Right renal cortex interstitium (tissue), 3 donors: ENCODE measurements around the gene C14orf180. TPM values are rescaled to one million over a fixed set of nuclear protein-coding genes. Genes with fewer than 3 reads are reported as not detected.

Experiments
- DNase-seq, 3 donors: peaks; one replicate each; pipeline ENCODE4 v3.0.0-alpha.2; 2013; ENCODE audit warnings: low read depth in 3 of 3, low spot score in 2 of 3
- polyA plus RNA-seq, 3 donors: library from polyadenylated mRNA; unstranded; fragments of 120-200 nt; gene quantifications; one replicate each; pipeline ENCODE4 v1.2.1, GENCODE V29; 2013; ENCODE audit not compliant: insufficient read length in 3 of 3

C14orf180 gene
- polyA plus RNA-seq, 3 donors = 0.07 to 0.11 TPM; not detected in 1

DNA sequence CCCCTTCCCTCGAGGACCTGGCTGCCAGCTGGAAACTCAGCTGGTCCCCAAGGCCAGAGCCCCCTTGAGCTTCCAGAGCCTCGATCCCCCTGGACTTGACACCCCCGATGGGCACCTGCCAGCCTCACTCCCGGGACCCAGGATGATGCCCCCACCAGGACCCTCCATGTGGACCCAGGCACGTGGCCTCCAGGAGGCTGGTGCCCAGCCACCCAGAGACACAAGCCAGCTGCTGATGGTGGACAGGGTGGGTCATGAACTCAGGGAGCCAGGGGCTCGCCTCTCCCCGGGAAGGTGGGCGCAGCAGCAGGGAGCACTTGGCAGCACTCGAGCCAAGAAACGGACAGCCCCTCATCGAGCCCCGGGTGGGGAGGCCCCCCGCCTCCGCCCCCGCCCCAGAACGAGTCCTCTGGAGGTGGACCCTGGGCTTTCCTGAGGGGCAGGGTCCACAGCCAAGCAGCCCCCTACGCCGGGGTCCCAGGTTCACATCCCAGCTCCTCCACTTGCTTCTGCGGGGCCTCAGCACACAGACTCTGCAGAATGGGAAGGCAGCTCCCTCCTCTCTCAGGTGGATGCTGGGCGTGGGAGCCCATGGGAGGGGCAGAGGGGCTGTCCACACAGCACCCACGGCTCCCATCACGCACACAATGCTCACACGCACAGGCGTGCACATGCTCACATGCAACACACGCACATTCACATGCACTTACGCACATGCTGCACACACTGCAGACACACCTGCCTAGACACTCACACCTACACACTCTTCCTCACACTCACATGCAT lies 12.1 kb downstream of the C14orf180 start:
- no peak for DNase-seq

DNA sequence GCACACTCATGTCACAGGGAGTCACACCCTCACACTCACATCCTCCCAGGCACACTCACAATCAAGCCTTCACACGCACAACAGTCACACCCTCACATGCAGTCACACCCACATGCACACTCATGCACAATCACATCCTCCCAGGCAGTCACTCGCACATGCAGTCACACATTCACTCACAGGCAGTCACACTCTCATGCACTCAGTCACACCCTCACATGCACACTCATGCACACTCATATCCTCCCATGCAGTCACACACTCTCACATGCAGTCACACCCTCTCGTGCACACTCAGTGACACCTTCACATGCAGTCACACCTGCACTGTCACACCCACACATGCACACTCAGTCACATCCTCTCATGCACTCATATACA lies 12.7 kb downstream of the C14orf180 start:
- DNase-seq = no peak

DNA sequence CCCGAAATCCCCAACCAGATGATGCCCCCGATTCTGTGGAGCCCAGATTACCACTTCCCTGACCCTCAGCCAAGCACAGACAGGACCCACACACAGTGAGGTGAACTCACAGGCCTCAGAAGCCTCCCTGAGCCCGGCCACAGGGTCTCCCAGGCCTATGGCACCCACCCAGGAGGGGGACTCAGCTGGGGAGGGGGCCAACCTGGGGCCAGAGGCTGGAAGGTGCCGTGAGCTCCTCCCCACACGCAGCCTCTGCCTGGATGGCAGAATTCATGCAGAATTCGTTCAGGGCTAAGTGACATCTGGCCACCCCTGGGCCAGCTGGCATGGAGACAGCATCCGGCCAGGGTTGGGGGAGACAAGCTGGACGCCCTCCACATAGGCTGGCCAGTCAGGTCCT lies 13.2 kb downstream of the C14orf180 start:
- DNase-seq = no peak

DNA sequence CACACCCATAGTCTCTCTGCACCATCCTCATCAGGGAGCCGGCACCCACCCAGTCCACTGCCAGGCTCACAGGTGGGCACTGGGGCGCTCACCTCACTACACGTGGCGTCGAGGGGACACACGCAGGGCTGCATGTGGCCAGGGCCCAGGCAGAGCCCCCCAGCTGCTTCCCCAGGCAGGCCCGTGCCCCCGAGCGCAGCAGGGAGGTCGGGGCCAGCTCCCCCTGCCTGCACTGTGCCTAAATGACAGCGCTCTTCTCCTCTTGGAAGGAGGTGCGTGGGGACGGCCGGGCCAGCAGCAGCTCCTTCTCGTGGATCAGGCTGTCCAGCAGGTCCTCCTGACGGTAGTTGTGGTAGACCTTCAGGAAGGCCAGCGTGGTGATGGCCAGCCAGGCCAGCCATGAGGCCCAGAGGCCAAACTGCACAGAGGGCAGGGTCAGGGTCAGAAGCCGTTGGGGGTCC lies 13.7 kb downstream of the C14orf180 start:
- no peak for DNase-seq

DNA sequence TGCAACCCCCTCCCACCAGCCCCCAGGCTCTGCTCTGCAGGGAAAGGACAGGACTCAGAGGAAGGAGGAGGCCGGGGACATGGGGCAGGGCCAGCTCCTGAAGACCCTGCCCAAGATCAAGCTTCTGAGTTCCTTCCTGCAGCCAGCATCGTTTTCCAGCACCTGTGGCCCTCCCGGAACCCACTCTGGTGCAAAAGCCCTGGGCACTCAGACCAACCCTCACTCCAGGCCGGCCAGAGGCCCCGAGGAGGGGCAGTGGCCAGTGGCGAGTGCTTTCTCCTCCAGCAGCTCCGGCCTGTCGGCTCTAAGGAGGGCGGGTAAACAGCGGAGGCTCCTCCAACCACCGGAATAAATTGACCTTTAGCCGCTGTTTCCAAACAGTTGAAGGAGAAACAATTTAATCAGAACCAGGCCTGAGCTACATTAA lies 14.2 kb downstream of the C14orf180 start:
- no peak for DNase-seq

DNA sequence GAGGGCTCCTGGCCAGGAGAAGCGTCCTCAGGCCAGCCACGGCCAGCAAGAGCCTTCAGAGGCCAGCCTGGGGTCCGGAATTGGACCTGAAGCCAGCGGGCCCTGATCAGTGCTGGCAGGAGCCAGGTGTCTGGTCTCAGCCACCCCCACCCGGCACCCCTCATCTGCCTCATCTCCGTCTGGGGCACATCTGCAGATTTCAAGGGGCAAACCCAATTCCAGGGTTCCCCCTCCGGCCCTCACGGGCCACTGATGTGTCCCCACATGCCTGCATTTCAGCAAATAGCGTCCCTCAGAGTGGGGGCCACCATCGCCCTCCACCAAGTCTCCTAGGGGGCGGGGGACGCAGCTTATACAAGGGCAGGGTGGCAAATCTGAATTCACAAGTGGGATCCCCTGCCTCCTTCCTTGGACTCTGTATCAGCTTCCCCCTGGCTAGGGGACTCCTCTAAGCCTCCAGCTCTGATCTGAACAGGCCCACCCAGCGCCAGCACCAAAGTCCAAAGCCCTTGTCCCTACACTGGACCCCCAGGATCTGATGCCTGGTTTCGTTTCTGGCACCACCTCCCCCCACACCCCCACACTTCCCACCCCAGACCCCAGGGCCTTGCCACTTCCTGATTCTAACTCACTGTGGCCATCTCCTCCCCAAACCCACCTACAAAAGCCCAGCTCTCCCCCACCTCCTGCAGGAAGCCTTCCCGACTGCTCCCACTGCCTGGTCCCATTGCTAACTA lies 14.9 kb downstream of the C14orf180 start:
- no peak for DNase-seq

DNA sequence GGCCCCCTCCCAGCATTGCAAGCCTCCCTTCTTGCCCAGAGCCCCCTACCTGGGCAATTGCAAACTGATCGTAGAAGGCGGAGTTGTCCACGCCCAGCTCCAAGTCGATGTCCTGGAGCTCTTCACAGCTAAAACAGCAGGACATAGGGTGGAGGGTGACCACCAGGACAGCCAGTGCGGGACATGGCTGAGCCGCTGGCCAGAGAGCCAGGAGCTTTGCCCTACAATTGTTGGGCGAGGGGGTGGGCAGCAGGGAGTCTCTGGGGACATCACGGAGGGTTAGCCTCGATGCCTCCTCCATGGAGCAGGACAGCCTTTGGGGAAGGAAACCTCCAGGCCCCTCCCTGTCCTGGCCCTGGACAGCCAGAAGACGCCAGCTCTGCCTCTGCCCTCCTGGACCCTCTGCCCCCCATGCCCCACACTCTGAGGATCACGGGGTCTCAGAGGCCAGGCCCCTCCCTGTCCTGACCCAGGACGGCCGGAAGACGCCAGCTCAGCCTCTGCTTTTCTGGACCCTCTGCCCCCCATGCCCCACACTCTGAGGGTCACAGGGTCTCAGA lies 15.6 kb downstream of the C14orf180 start:
- no peak for DNase-seq

DNA sequence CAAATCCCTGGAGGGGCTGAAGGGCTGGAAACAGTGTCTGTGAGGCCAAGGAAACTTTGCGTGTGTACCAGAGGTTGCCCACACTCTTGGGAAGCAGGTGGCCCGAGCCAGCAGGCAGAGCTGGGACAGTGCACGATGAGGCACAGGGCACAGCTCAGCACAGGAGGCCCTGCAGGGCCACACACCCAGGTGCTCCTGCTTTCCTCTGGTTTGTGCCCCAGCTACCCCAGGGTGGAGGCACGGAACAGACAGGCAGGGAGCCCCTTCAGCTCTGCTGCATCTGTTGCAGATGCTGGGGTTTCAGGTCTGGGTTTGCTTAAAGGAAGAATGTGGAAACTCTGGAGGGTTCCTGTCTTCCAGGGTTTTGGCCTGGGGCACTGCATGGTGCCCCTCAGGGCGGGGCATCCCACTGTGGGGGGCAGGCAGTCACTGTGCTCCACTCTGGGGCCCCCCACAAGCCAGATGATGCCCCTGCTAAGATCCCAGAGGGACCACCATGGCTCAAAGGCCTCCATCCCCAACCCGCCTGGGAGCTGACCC lies 16.4 kb downstream of the C14orf180 start:
- no peak for DNase-seq

DNA sequence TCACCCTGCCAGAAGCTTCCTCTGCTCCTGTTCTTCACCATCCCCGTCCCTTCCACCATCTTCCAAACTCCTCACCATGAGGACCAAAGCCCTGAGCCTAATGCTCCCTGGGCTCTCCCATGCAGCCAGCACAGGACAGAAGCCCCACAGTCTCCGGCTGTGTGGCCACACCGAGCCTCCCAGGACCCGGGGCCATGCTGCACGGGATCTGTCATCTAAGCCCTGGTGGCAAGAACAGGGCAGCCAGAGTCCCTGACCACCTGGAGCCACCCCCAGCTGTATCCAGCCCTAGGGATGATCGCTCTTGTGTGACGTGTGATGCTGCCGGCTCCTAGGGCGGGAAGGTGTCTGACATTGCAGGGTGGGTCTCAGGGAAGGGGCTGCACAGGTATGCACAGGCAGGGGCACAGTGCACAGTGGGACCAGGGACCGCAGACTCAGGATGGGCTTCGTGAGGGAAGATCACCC lies 16.9 kb downstream of the C14orf180 start:
- DNase-seq = no peak

DNA sequence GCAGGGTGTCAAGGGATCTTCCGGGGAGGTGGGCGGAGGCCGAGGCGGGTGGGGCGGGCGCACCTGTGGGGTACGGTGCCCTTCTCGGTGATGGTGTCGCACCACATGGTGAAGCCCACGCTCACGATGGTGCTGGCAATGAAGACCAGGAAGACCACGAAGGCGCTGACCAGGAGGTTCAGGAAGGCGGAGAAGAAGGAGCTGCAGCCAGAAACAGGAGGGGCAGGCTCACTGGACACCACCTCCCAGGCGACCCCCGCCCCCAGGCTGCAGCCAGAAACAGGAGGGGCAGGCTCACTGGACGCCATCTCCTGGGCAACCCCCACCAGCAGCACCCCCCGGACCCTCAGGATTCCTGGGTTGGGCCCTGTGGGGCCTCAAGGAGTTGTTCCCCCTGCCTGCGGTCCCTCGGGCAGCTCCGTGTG lies 17.4 kb downstream of the C14orf180 start:
- DNase-seq = no peak

DNA sequence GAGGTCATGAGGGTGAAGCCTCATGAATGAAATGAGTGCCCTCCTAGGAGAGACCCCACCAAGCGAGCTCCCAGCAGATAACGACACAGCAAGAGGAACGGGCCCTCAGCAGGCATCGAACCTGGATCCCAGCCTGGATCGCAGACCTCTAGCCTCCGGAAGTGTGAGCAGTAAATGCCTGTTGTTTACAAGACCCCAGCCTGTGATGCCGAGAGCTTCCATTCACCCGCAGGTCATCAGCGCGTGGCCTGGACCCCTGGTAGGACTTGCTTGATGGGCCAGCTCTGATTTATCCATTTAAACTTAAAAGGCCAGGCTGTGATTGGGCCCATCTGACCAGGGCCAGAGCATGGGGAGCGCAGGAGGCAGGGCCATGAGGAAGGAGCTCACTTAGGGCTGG lies 18.0 kb downstream of the C14orf180 start:
- DNase-seq = no peak

DNA sequence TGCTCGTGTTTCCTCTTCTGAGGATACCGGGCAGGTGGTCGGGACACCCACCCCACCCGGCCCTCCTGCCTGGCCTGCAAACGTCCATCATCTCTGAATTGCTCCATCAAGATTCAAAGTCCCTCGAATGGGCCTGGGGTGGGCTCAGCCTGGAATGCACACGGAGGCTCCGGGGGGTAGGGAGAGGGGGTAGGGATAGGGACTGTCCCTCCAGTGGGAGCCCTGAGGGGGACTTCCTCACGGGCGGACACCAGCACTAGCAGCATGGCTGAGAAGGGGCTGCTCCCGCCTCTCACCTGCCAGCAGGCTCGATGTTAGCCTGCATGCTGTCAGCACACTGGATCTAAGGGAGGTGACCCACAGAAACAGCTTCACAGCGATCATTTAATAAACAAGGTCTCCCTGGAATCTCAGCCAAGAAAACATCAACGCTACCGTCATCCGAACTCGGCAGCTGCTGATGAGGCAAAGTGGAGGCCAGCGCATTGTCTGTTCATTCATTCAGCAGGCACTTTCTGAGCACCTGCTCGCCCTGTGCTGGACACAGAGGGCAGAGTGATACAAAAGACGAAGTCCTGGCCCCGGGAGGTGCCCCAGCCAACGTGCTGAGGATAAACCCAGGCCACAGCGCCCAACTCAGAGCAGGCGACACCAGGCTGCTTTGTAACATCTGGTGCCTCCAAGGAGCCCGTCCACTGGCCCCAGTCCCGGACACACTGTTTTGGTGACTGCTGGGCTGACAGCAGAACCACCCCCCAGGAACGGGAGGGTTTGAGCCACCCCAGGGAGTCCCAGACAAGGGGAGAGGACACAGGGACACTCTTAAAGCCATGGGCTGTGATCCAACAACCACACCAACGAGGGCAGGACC lies 18.7 kb downstream of the C14orf180 start:
- DNase-seq = no peak

DNA sequence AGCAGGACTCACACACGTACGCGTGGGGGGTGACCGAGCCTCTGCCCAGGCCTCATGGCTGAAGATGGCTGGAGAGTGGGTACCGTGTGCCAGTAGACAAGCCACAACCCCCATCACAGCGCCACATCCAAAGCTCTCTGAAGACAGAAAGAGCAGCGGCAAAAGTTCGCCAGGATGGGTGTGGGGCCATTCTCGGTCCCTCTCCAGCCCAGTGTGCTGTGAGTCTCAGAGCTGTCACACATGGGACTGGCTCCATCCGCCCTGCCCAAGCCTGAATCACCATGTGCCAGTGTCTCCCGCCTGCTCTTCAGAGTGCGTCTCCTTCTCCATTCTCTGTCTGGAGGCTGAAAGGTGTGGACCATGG lies 19.3 kb downstream of the C14orf180 start:
- DNase-seq = no peak

DNA sequence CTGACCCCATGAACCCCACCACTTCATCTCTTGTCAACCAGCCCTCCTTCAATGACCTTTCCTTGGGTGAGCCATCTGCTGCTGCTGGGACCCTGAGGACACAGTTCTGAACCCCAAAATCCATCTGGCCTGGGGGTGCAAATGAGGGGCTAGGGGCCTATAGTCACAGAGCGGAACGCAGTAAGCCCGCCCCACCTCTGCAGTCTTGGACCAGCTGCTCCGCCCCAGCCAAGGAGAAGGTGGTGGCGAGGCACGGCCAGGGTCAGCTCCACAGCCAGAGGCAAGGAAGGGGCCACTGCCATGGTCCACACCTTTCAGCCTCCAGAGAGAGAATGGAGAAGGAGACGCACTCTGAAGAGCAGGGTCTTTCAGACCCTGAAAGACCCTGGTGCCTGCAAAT lies 19.9 kb downstream of the C14orf180 start:
- DNase-seq = no peak

DNA sequence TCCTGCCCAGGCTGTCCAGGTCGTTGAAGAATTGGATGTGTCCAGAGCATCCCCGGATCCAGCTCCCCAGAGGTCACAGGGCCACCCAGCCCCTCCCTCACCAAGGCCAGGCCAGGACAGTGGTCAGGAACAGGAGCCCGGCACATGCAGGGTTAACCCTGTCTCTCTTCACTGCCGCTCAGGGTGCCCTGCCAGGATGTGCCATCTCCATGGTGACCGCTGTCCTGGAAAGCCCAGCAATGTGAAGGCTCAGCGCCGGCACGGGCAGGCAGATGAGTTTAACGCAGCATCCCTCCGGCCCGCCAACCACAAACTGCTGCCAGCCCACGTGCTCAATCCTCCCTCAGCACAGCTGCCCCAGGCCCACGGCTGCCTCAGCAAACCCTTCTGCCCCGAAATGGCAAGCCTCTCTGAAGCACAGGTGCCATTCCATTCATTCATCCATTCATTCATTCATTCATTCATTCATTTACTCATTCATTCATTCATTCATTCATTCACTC lies 20.6 kb downstream of the C14orf180 start:
- no peak for DNase-seq

DNA sequence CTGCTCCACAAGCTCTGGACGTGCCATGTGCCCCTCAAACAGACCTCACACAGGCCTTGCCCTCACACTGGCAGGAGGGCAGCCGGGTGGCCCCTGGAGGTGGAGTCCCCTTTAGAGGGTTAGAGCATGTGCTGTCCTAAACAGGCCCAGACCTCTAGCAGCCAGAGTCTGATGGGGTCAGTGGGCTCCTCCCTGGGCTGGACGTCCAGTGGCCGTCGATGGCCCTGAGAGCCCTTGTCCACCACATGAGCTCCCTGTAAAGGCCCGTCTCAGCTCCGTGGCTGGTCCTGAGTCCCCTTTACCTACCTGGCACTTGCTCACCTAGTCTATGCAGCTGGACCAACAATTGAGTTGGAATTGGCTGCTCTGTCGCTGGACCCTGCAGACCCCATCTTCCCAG lies 21.2 kb downstream of the C14orf180 start:
- DNase-seq = no peak

DNA sequence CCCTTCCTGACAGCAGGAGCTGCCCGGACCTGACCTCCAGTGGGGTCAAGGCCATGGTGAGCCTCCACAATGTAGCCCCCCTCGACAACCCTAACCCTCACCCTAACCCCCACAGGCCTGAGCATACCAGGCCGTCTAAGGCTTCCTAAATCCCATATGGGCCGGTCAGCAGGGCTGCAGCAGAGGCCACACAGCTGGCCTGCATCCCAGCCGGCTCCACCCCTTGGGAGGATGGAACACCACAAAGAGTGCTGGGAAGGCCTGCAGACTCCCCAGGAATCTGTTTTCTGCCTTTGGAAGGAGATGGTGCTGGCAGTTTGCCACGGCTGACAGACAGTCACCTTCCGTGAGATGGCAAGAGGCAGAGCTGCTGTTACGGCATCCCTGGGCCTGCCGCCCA lies 22.2 kb downstream of the C14orf180 start:
- DNase-seq = no peak

DNA sequence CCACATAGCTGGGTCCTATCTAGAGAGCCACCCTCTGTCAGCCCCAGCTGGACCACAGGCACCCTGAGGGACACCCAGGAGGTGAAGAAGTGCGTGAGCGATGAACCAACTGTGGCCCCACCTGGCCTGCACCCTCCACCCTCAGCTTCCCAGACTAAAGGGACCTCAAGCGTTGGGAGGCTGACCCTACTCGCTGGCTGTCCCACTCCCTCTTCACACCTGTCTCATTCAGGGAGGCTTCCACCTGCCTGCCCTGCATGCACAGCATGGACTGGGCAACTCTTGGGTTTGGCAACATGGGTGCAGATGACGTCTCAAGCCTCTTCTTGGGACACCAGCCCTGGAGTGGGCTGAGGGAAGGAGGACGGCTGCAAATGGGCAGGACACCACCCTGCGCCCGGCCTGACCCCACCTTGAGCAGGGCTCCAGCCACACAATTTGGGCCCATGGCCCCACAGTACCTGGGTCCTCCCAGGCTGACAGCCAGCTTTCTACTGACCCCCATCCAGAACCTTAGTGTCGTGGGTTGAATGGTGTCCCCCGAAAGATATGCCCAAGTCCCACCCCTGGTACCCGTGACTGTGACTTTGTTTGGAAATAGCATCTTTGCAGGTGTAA lies 22.9 kb downstream of the C14orf180 start:
- no peak for DNase-seq

DNA sequence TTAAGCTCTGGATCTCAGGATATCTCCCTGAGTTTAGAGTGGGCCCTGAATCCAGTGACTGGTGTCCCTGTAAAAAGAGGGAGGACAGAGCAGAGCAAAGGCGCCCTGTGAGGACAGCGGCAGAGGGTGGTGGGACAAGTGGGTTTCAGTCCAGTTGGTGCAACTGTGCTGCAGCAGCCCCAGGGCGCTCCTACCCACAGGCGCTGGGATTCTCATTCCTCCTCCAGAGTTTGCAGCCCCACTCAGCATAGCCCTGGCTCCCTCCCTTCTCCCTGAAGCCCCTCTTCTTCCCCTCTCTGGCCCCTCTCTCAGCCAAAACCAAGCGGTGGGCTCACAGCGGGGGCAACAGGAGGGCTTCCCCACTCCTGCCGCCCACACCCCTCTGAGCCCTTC lies 23.4 kb downstream of the C14orf180 start:
- DNase-seq = no peak
